Ascending aorta (tissue), 2 donors: ENCODE measurements around the gene FAM180A. TPM values are rescaled to one million over a fixed set of nuclear protein-coding genes. Genes with fewer than 3 reads are reported as not detected.
"Not testable (repeated sequence)": the region's sequence is repeated elsewhere in the genome, so short reads cannot be mapped to it uniquely, and the experiment has no call there.

Experiments used
- DNase-seq, 2 donors: peaks; one replicate each; pipeline ENCODE4 v3.0.0-alpha.2; 2019; ENCODE audit warnings: low spot score in 2 of 2
- H3K27ac ChIP-seq, 2 donors: fragments of 200-600 bp; sonication (generic); one replicate each; pipeline ENCODE4 v1.5.1; 2016 to 2017; ENCODE audit warnings: mild to moderate bottlenecking in 1 of 2
- H3K27me3 ChIP-seq: fragments of 200-600 bp; sonication (generic); one replicate; pipeline ENCODE4 v1.5.1; 2017
- H3K36me3 ChIP-seq, 2 donors: fragments of 200-600 bp; sonication (generic); one replicate each; pipeline ENCODE4 v1.5.1; 2016
- H3K4me1 ChIP-seq, 2 donors: fragments of 200-600 bp; sonication (generic); one replicate each; pipeline ENCODE4 v1.5.1; 2016 to 2017; ENCODE audit warnings: mild to moderate bottlenecking in 1 of 2
- H3K4me3 ChIP-seq, 2 donors: fragments of 200-600 bp; sonication (generic); one replicate each; pipeline ENCODE4 v1.5.1; 2016 to 2017; ENCODE audit warnings: mild to moderate bottlenecking in 1 of 2
- H3K9me3 ChIP-seq, 2 donors: fragments of 200-600 bp; sonication (generic); one replicate each; pipeline ENCODE4 v1.5.1; 2016
- CTCF ChIP-seq, 3 experiments: fragments of 200-600 bp in 2 of 3; fragments of 450-650 bp in 1 of 3; sonication (generic) in 2 of 3; IDR thresholded peaks; one replicate each; pipeline ENCODE4 v1.5.1; 2016 to 2019; ENCODE audit warnings: antibody characterized with exemption in 3 of 3, mild to moderate bottlenecking in 1 of 3, moderate library complexity in 1 of 3
- intact Hi-C: fragments of 100-400 bp; cut with DNase I; formaldehyde crosslinking; loops from one replicate; pipeline ENCODE4 v1.15.1; 2023
- total RNA-seq: library from RNA; depleted of rRNA; stranded (reverse); fragments of >200 nt; gene quantifications from one replicate; pipeline ENCODE4 v1.1.0, GENCODE V29; 2016

Gene FAM180A
- total RNA-seq, 1 donor from 2014 or later, result 121 TPM

- no peak for TF ChIP-seq CTCF (IDR thresholded peaks at IDR 0.05)
- H3K4me3 ChIP-seq, result no peak overlapping the region
- peaks cover 0 to 3% of the 10 kb centered on the region in 2 donors for H3K4me1 ChIP-seq
- no peak for DNase-seq
- peaks cover 0 to 8% of the 10 kb centered on the region in 2 donors for H3K9me3 ChIP-seq
- no peaks in the 10 kb centered on the region for H3K36me3 ChIP-seq
- intact Hi-C loops, result no loop called here
- no peaks in the 10 kb centered on the region for H3K27me3 ChIP-seq
- no peak overlapping the region for H3K27ac ChIP-seq
These were observed 29.2 kb upstream of the FAM180A start for GRCh38 chr7:135777626-135778398.

GRCh38 chr7:135775915-135776314, 27.3 kb upstream of the FAM180A start:
- H3K36me3 ChIP-seq, H3K27ac ChIP-seq, intact Hi-C loops, H3K27me3 ChIP-seq, H3K9me3 ChIP-seq, H3K4me1 ChIP-seq, H3K4me3 ChIP-seq, DNase-seq: not testable (repeated sequence)

- TF ChIP-seq CTCF (IDR thresholded peaks at IDR 0.05), result no peak
- Histone ChIP-seq H3K9me3 (peaks cover 0 to 8% of the 10 kb centered on the region in 2 donors), H3K4me1 (peaks cover 0 to 1% of the 10 kb centered on the region in 2 donors), H3K4me3 (no peak overlapping the region), H3K27me3 (no peaks in the 10 kb centered on the region), H3K27ac (no peak overlapping the region), H3K36me3 (no peaks in the 10 kb centered on the region)
- intact Hi-C loops, result no loop called here
- DNase-seq, result no peak
These were observed 26.6 kb upstream of the FAM180A start for GRCh38 chr7:135775230-135775629.

GRCh38 chr7:135774284-135774683, 25.7 kb upstream of the FAM180A start:
- no peak for DNase-seq
- Histone ChIP-seq H3K36me3 (no peaks in the 10 kb centered on the region), H3K9me3 (peaks cover 0 to 8% of the 10 kb centered on the region in 2 donors), H3K27me3 (no peaks in the 10 kb centered on the region), H3K27ac (no peak overlapping the region), H3K4me3 (no peak overlapping the region), H3K4me1 (peaks cover 0 to 5% of the 10 kb centered on the region in 2 donors)
- intact Hi-C loops, result no loop called here
- no peak for TF ChIP-seq CTCF (IDR thresholded peaks at IDR 0.05)

GRCh38 chr7:135773464-135773863, 24.9 kb upstream of the FAM180A start:
- Histone ChIP-seq H3K4me3 (no peak overlapping the region), H3K36me3 (no peaks in the 10 kb centered on the region), H3K27ac (no peak overlapping the region), H3K4me1 (peaks cover 5 to 8% of the 10 kb centered on the region in 2 donors), H3K9me3 (peaks cover 0 to 8% of the 10 kb centered on the region in 2 donors), H3K27me3 (no peaks in the 10 kb centered on the region)
- intact Hi-C loops, result no loop called here
- peak in 1 of 2 donors; percentile 35 for DNase-seq
- TF ChIP-seq CTCF (IDR thresholded peaks at IDR 0.05), result no peak

GRCh38 chr7:135772639-135773222, 24.1 kb upstream of the FAM180A start:
- Histone ChIP-seq H3K4me3 (no peak overlapping the region), H3K27ac (no peak overlapping the region), H3K36me3 (no peaks in the 10 kb centered on the region), H3K4me1 (peaks cover 7 to 8% of the 10 kb centered on the region in 2 donors), H3K9me3 (peaks cover 0 to 4% of the 10 kb centered on the region in 2 donors), H3K27me3 (no peaks in the 10 kb centered on the region)
- no peak for DNase-seq
- intact Hi-C loops, result no loop called here
- no peak for TF ChIP-seq CTCF (IDR thresholded peaks at IDR 0.05)
